Gastrocnemius medialis (tissue), 4 donors: Measurements from ENCODE around the gene MCU.

Source experiments
- CTCF ChIP-seq, 5 experiments: fragments of 450-650 bp in 3 of 5; fragments of 200-600 bp in 2 of 5; sonication (generic) in 2 of 5; IDR thresholded peaks in 4 of 5; conservative IDR thresholded peaks in 1 of 5; 1 replicate in 4 of 5; 2 replicates in 1 of 5; pipeline ENCODE4 v1.5.1; 2016 to 2019; ENCODE audit warnings: antibody characterized with exemption in 5 of 5, mild to moderate bottlenecking in 3 of 5, moderate library complexity in 3 of 5
- POLR2A ChIP-seq, 2 donors: fragments of 450-650 bp; IDR thresholded peaks; one replicate each; pipeline ENCODE4 v1.6.1; 2017; ENCODE audit warnings: antibody characterized with exemption in 2 of 2, mild to moderate bottlenecking in 2 of 2, moderate library complexity in 2 of 2

- TF ChIP-seq CTCF (IDR thresholded peaks at IDR 0.05 in 4 of 5, conservative IDR thresholded peaks at IDR 0.05 in 1 of 5) (no peak), POLR2A (IDR thresholded peaks at IDR 0.05) (no peak)
Measured at GRCh38 chr10:72660220-72660619, 31.7 kb upstream of the MCU start.
